Measurements from ENCODE around the gene NPHP1. TPM values are rescaled to one million over a fixed set of nuclear protein-coding genes. Genes with fewer than 3 reads are reported as not detected.

NPHP1 gene
- 7.2 to 9.0 TPM (median 8.3 TPM) in 5 replicates for total RNA-seq (2022; extraction: Qiagen RNA extraction; ENCODE audit: low read depth)

GRCh38 chr2:110204408-110205385 is at the start of gene NPHP1:
NPHP1 (minus strand) TSS chr2:110205013; CDS start chr2:110204968, 45 bp downstream.

DNA sequence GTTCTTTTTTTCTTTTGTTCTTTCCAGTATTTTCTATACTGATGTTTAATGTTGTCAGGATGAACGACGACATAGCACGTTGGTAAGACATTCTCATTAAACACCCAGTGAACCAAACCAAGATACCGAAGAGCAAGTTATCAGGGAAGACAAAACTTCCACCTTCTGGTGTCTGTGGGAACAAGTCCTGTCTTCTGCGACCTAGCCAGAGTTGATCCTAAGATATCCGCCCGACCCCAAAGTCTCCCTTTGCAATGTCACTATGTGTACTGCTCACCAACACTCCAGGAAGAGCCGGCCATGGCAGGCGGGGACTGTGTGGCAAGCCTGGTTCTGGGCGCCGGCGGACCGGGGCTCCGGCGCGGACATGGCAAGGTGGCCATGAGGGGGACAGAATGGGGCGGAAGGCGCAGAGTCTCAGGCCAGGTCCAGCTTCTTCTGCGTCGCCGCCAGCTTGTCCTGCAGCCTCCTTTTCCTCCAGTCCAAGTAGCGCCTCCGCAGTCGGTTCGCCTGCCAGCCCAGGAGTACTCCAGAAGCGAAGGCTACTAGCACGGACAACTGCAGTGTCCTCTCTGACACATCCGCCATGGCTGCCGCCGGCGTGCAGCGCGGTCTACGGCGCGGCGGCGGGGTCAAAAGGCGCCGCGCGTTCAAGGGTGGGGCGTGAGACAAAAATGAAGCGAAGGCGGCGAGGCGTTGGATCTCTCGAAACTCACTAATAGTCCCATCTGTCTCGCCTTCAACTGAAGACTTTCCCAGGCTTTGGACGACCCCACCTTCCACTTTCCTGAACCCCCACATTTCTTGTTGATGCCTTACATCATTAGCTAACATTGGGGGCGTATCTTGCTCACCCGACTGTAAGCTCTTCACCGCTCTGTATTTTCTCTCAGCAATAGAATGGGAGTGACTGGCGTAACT is 7.4 kb upstream of the NPHP1 start, which contains the start of gene MTLN:
MTLN (minus strand) TSS at position 610 of the 921 bp plus-strand sequence; CDS start at position 588, 22 bp downstream.

GRCh38 chr2:110115291-110116032 is 89.4 kb downstream of the NPHP1 start, which contains the start of gene MALL:
MALL (minus strand) TSS chr2:110115822; CDS start chr2:110115792, 30 bp downstream.

Other genes starting within 250 kb of the NPHP1 start
- gene MALL, start 89.2 kb downstream of the NPHP1 start, total RNA-seq (2022; extraction: Qiagen RNA extraction; ENCODE audit: low read depth) = 149 to 172 TPM (median 158 TPM) in 5 replicates
- gene MTLN, start 7.5 kb upstream of the NPHP1 start, total RNA-seq (2022; extraction: Qiagen RNA extraction; ENCODE audit: low read depth) = 112 to 134 TPM (median 121 TPM) in 5 replicates